K562 (cell line): ENCODE measurements around the gene CD300LB. TPM values are rescaled to one million over a fixed set of nuclear protein-coding genes. Genes with fewer than 3 reads are reported as not detected.

Experiments used
- ATAC-seq: fragments of 200-7000 bp; cut with Tn5 transposase; 3 replicates; pipeline ENCODE4 v1.9.1; 2020; ENCODE audit warnings: moderate library complexity
- BruUV-seq: library from RNA; stranded (reverse); fragments of 400-500 nt; replicated peaks from 2 replicates; lab custom pipeline; 2021; lab: Mats Ljungman, UMichigan
- CTCF ChIA-PET: fragments of 300-600 bp; formaldehyde crosslinking; extraction: SDS; loops from one replicate; lab custom pipeline; 2021; ENCODE audit warnings: low intra/inter-chr PET ratio; lab: Yijun Ruan, JAX
- POLR2A ChIA-PET: fragments of 300-600, 350-650 bp; sonication (Branson Sonifier 250); formaldehyde crosslinking; extraction: SDS; loops from one replicate; lab custom pipeline; 2021; ENCODE audit warnings: antibody characterized with exemption, inconsistent platforms; lab: Yijun Ruan, JAX
- DNase-seq, 4 experiments: peaks; one replicate each; pipeline versions ENCODE4 v3.0.0 to v3.0.0-alpha.2; 2011 to 2018; ENCODE audit warnings: low spot score in 3 of 4, mixed read lengths in 3 of 4; ENCODE audit errors: extremely low read depth in 1 of 4
- FAIRE-seq: peaks from 2 replicates; lab custom pipeline; 2011; peaks lifted over from hg19 to GRCh38; lab: Jason Lieb, UNC
- H2AFZ ChIP-seq: 2 replicates; pipeline ENCODE4 v1.6.0; 2011; ENCODE audit warnings: low read depth, low read length, control low read depth, inconsistent platforms
- H3K27ac ChIP-seq: fragments of 200-600 bp; 3 replicates; pipeline ENCODE4 v1.8.0; 2011; ENCODE audit warnings: low read depth, mild to moderate bottlenecking, control low read depth, inconsistent platforms, low read length, moderate library complexity, mixed read lengths; ENCODE audit errors: extremely low read depth
- H3K27me3 ChIP-seq, 2 experiments: fragments of 300-600 bp in 1 of 2; 2 replicates in 1 of 2; 3 replicates in 1 of 2; pipeline versions ENCODE4 v1.6.0 to v1.8.0; 2011; ENCODE audit warnings: inconsistent platforms in 2 of 2, low read length in 2 of 2, mild to moderate bottlenecking in 1 of 2, mixed read lengths in 1 of 2, moderate library complexity in 1 of 2; ENCODE audit not compliant: control insufficient read depth in 2 of 2, insufficient read depth in 2 of 2
- H3K36me3 ChIP-seq: fragments of 300-600 bp; 3 replicates; pipeline ENCODE4 v1.8.0; 2011; ENCODE audit warnings: mild to moderate bottlenecking, low read length, inconsistent platforms; ENCODE audit not compliant: control insufficient read depth, insufficient read depth
- H3K4me1 ChIP-seq, 2 experiments: fragments of 200-600 bp in 1 of 2; replicated peaks in 1 of 2; 2 replicates in 1 of 2; 3 replicates in 1 of 2; pipeline versions ENCODE4 v1.5.1 to v1.8.0; 2011; ENCODE audit warnings: inconsistent platforms in 2 of 2, low read length in 2 of 2, mild to moderate bottlenecking in 1 of 2, mixed read lengths in 1 of 2, moderate library complexity in 1 of 2; ENCODE audit not compliant: control insufficient read depth in 2 of 2, insufficient read depth in 2 of 2
- H3K4me2 ChIP-seq: 2 replicates; pipeline ENCODE4 v1.6.1; 2011; ENCODE audit warnings: low read length, control low read depth, inconsistent platforms, mixed read lengths; ENCODE audit not compliant: insufficient read depth
- H3K4me3 ChIP-seq: fragments of 200-600 bp; sonication (generic), shearing (Covaris generic); 2 replicates; pipeline ENCODE4 v1.5.1; 2016; ENCODE audit warnings: control low read depth, inconsistent platforms
- H3K79me2 ChIP-seq: fragments of 200-600 bp; 3 replicates; pipeline ENCODE4 v1.8.0; 2011; ENCODE audit warnings: low read length, inconsistent platforms; ENCODE audit not compliant: control insufficient read depth, insufficient read depth
- H3K9ac ChIP-seq, 2 experiments: 2 replicates each; pipeline versions ENCODE4 v1.6.0 to v1.6.1; 2011; ENCODE audit warnings: low read depth in 2 of 2, low read length in 2 of 2, control low read depth in 1 of 2, inconsistent platforms in 1 of 2, mild to moderate bottlenecking in 1 of 2, mixed read lengths in 1 of 2; ENCODE audit not compliant: insufficient read depth in 1 of 2
- H3K9me1 ChIP-seq: one replicate; pipeline ENCODE4 v1.6.0; 2011; ENCODE audit warnings: inconsistent platforms, mild to moderate bottlenecking, low read length, moderate library complexity; ENCODE audit not compliant: control insufficient read depth, insufficient read depth
- H3K9me3 ChIP-seq: replicated peaks from 2 replicates; pipeline ENCODE4 v1.5.1; 2011; ENCODE audit warnings: low read depth, low read length, inconsistent platforms; ENCODE audit not compliant: control insufficient read depth, insufficient read depth
- H4K20me1 ChIP-seq: replicated peaks from 2 replicates; pipeline ENCODE4 v1.6.1; 2011; ENCODE audit warnings: low read length, inconsistent platforms, mixed read lengths; ENCODE audit not compliant: control insufficient read depth, insufficient read depth
- ARID2 ChIP-seq: fragments of 450-650 bp; IDR thresholded peaks from 2 replicates; pipeline ENCODE4 v1.6.1; 2017; ENCODE audit warnings: antibody characterized with exemption, mild to moderate bottlenecking
- BRD9 ChIP-seq: fragments of 450-650 bp; IDR thresholded peaks from 2 replicates; pipeline ENCODE4 v1.6.1; 2018; ENCODE audit warnings: low read depth; ENCODE audit not compliant: partially characterized antibody
- BRF2 ChIP-seq: IDR thresholded peaks from 3 replicates; pipeline ENCODE4 v1.6.1; 2011; ENCODE audit warnings: borderline replicate concordance, mild to moderate bottlenecking; ENCODE audit not compliant: insufficient read length, insufficient read depth
- DIDO1 ChIP-seq: fragments of 450-650 bp; IDR thresholded peaks from 2 replicates; pipeline ENCODE4 v1.6.1; 2016; ENCODE audit warnings: low read depth, missing biosample characterization, missing genetic modification characterization
- EP400 ChIP-seq: fragments of 450-650 bp; IDR thresholded peaks from 2 replicates; pipeline ENCODE4 v1.6.1; 2017; ENCODE audit warnings: antibody characterized with exemption, mild to moderate bottlenecking, moderate library complexity
- ESRRB ChIP-seq: fragments of 250-450 bp; sonication (Bioruptor Pico); IDR thresholded peaks from 2 replicates; pipeline ENCODE4 v1.5.0; 2020; ENCODE audit warnings: mild to moderate bottlenecking, moderate library complexity, borderline replicate concordance
- HOMEZ ChIP-seq: fragments of 250-450 bp; sonication (Bioruptor Pico); IDR thresholded peaks from 2 replicates; pipeline ENCODE4 v1.4.0; 2020; ENCODE audit warnings: mild to moderate bottlenecking, moderate library complexity
- PRDM10 ChIP-seq: fragments of 450-650 bp; IDR thresholded peaks from 2 replicates; pipeline ENCODE4 v1.6.1; 2018; ENCODE audit not compliant: partially characterized antibody
- SIN3B ChIP-seq: fragments of 450-650 bp; IDR thresholded peaks from 2 replicates; pipeline ENCODE4 v1.6.1; 2017; ENCODE audit warnings: low read depth, mild to moderate bottlenecking, moderate library complexity
- ZKSCAN8 ChIP-seq: fragments of 200-800 bp; sonication (Bioruptor generic); IDR thresholded peaks from 2 replicates; pipeline ENCODE4 v1.6.1; 2016; ENCODE audit warnings: missing genetic modification characterization, missing compliant biosample characterization
- ZNF512 ChIP-seq: IDR thresholded peaks from 2 replicates; pipeline ENCODE4 v1.6.1; 2016; ENCODE audit warnings: missing genetic modification characterization, missing compliant biosample characterization
- ZNF551 ChIP-seq: fragments of 250-450 bp; sonication (Bioruptor Pico); IDR thresholded peaks from 2 replicates; pipeline ENCODE4 v1.5.0; 2021; ENCODE audit warnings: mild to moderate bottlenecking, moderate library complexity
- ZNF561 ChIP-seq: fragments of 450-650 bp; formaldehyde crosslinking; conservative IDR thresholded peaks from 2 replicates; pipeline ENCODE4 v1.4.0; 2020; ENCODE audit warnings: mild to moderate bottlenecking, moderate library complexity
- WGBS: fragments of 100-300 bp; shearing (Covaris generic); methylation state at CpG from one replicate; pipeline ENCODE4 v1.1.6; 2016; ENCODE audit warnings: low coverage, mixed read lengths; ENCODE audit not compliant: insufficient coverage; ENCODE audit errors: missing lambda C conversion rate; 5-methylcytosine and 5-hydroxymethylcytosine counted together
- in situ Hi-C: fragments of 300-500 bp; cut with MboI; formaldehyde crosslinking; loops from 4 replicates; pipeline ENCODE4 v1.15.0; 2018; ENCODE audit warnings: inconsistent platforms, mixed read lengths
- intact Hi-C: fragments of 100-400 bp; cut with micrococcal nuclease; formaldehyde crosslinking; loops from 2 replicates; pipeline ENCODE4 v1.14.2; 2022
- polyA plus RNA-seq, 8 experiments: library from polyadenylated mRNA; depleted of rRNA in 4 of 8; stranded (reverse) in 5 of 8; unstranded in 3 of 8; fragments of >200 nt; fragmentation: Nextera tagmentation in 2 of 8; fragmentation: Illumina TruSeq in 1 of 8; extraction: Ambion mirVana in 2 of 8; extraction: Trizol in 1 of 8; gene quantifications; 2 replicates each; pipeline versions ENCODE4 v1.2.1 to v1.2.3, GENCODE V29; 2011 to 2014; ENCODE audit warnings: inconsistent platforms in 1 of 8, missing spikeins in 1 of 8
- total RNA-seq, 7 experiments: library from RNA; depleted of rRNA in 6 of 7; stranded (reverse); fragments of >200 nt in 6 of 7; fragmentation: Illumina TruSeq in 2 of 7; extraction: Trizol in 2 of 7; gene quantifications; 2 replicates each; pipeline versions ENCODE4 v1.2.1 to v1.2.3, GENCODE V29; 2011 to 2021; ENCODE audit warnings: low replicate concordance in 1 of 7

The CD300LB gene
- total and polyA plus RNA-seq, 9 of the 15 experiments (the other 6 are each of a cell fraction or from before 2014, with no cell fraction given) = not detected

GRCh38 chr17:74563358-74563757 lies 32.1 kb upstream of the CD300LB start (continued):
- no peak for TF ChIP-seq PRDM10
- TF ChIP-seq ZNF512 (tag) = no peak
- no peak for TF ChIP-seq EP400
- TF ChIP-seq, all 486 proteins: peak for 6

GRCh38 chr17:74561586-74561985 lies 30.3 kb upstream of the CD300LB start:
- Histone ChIP-seq H3K36me3 (no peaks in the 10 kb centered on the region), H3K27ac (no peak overlapping the region), H3K4me3 (no peak overlapping the region), H3K4me1 (no peaks in the 10 kb centered on the region), H3K9me1 (no peaks in the 10 kb centered on the region), H3K27me3 (peaks cover 2 to 32% of the 10 kb centered on the region in 2 experiments; a peak in 4 of 5 replicates), H3K9me3 (no peaks in the 10 kb centered on the region), H3K79me2 (no peaks in the 10 kb centered on the region), H3K9ac (no peak overlapping the region), H4K20me1 (no peaks in the 10 kb centered on the region; the same call in 1 of the 2 replicates), H2AFZ (no peak overlapping the region), H3K4me2 (no peak overlapping the region)
- ATAC-seq (no peak), FAIRE-seq (no peak), DNase-seq (no peak)
- WGBS = 0% methylated on average over 3 of the region's 3 CpGs
- ChIA-PET POLR2A (interaction anchor here (0.6 kb wide), 1 partner anchor 145 kb away, joined by 3 read pairs; no protein-coding TSS in a partner anchor), CTCF (no interaction called here)
- in situ Hi-C loops (no loop called here), intact Hi-C loops (no loop called here)
- no TSS peak for BruUV-seq
- no peak for TF ChIP-seq ZKSCAN8 (CRISPR knock-in tag)
- TF ChIP-seq ZNF551 (CRISPR knock-in tag) = no peak
- TF ChIP-seq SIN3B = no peak
- TF ChIP-seq ESRRB (CRISPR knock-in tag) = no peak
- TF ChIP-seq HOMEZ (CRISPR knock-in tag) = no peak
- TF ChIP-seq ZNF561 (CRISPR knock-in tag) = no peak
- TF ChIP-seq DIDO1 = no peak
- TF ChIP-seq BRF2 = no peak
- TF ChIP-seq ARID2 = no peak
- no peak for TF ChIP-seq BRD9
